Calu3 (cell line): ENCODE results near the gene BRAP. TPM values are rescaled to one million over a fixed set of nuclear protein-coding genes. Genes with fewer than 3 reads are reported as not detected.
A peak's percentile ranks its signal among the peaks of the same experiment; 100 is the strongest.

Source experiments
- BruUV-seq: library from RNA; stranded (reverse); fragments of 400-500 nt; replicated peaks from 2 replicates; lab custom pipeline; 2021; lab: Mats Ljungman, UMichigan
- CTCF ChIA-PET: fragments of 300-600 bp; sonication (Branson Sonifier 250); formaldehyde crosslinking; loops from one replicate; lab custom pipeline; 2022; ENCODE audit warnings: antibody characterized with exemption; lab: Charles Lee
- DNase-seq: peaks from one replicate; pipeline ENCODE4 v3.0.0; 2022
- H3K27ac Mint-ChIP-seq: one replicate; pipeline ENCODE4 v1.8.0; 2022; ENCODE audit warnings: mixed read lengths; ENCODE audit not compliant: unreplicated experiment
- H3K27me3 Mint-ChIP-seq: one replicate; pipeline ENCODE4 v1.8.0; 2022; ENCODE audit warnings: mixed read lengths; ENCODE audit not compliant: unreplicated experiment
- H3K36me3 Mint-ChIP-seq: one replicate; pipeline ENCODE4 v1.8.0; 2022; ENCODE audit warnings: mild to moderate bottlenecking, moderate library complexity, mixed read lengths; ENCODE audit not compliant: insufficient read depth, unreplicated experiment
- H3K4me1 Mint-ChIP-seq: one replicate; pipeline ENCODE4 v1.8.0; 2022; ENCODE audit warnings: mild to moderate bottlenecking, low read depth, mixed read lengths; ENCODE audit not compliant: unreplicated experiment
- H3K4me3 Mint-ChIP-seq: one replicate; pipeline ENCODE4 v1.8.0; 2022; ENCODE audit warnings: mild to moderate bottlenecking, low read depth, moderate library complexity, mixed read lengths; ENCODE audit not compliant: unreplicated experiment
- H3K9me3 Mint-ChIP-seq: one replicate; pipeline ENCODE4 v1.8.0; 2022; ENCODE audit warnings: low read depth, mixed read lengths; ENCODE audit not compliant: unreplicated experiment
- CTCF ChIP-seq: fragments of 200-600 bp; IDR thresholded peaks from one replicate; pipeline ENCODE4 v1.8.0; 2022; ENCODE audit warnings: antibody characterized with exemption; ENCODE audit not compliant: unreplicated experiment
- intact Hi-C: fragments of 100-400 bp; cut with micrococcal nuclease; formaldehyde crosslinking; loops from one replicate; pipeline ENCODE4 v1.10.0; 2022; ENCODE audit not compliant: unreplicated experiment
- total RNA-seq: library from RNA; stranded (reverse); gene quantifications from 2 replicates; pipeline ENCODE4 v1.2.3, GENCODE V29; 2022

The BRAP gene
- total RNA-seq, 1 experiment from 2014 or later = 17.8 TPM

DNA sequence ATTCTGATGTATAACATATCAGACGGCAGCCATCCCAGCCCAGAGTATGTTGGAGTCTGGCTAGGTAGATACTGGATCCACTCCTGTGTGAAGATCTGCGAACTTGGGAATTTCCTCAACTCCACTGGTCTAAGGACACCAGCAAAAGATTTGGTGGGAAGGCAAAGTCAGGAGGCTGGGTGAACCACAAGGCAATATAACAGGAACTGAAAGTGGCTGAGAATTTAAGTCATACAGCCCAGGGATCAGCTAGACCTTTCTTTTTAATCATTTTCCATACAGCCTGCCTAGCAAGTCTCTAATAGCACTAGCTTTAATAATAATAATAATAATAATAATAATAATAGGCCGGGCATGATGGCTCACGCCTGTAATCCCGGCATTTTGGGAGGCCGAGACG is 34.8 kb downstream of the BRAP start:
- H3K36me3 Mint-ChIP-seq = peaks cover 37% of the 10 kb centered on the region
- CTCF ChIA-PET = interaction anchor here (0.7 kb wide), 2 partner anchors 473 to 1184 kb away, joined by 3 to 5 read pairs; no protein-coding TSS in a partner anchor

GRCh38 chr12:111645433-111645832 is 40.3 kb downstream of the BRAP start:
- Mint-ChIP-seq H3K9me3 (no peaks in the 10 kb centered on the region), H3K36me3 (peaks cover 37% of the 10 kb centered on the region), H3K4me1 (peaks cover 11% of the 10 kb centered on the region), H3K4me3 (no peak overlapping the region), H3K27me3 (no peaks in the 10 kb centered on the region), H3K27ac (peak overlapping the region; percentile 60)
- BruUV-seq = no TSS peak
- intact Hi-C loops = no loop called here
- no peak for TF ChIP-seq CTCF
- peak; percentile 49 for DNase-seq
- CTCF ChIA-PET = no interaction called here

More for the DNA sequence above, 34.8 kb downstream of the BRAP start:
- intact Hi-C loops = no loop called here
- no TSS peak for BruUV-seq
- Mint-ChIP-seq H3K4me3 (no peak overlapping the region), H3K27ac (no peak overlapping the region), H3K4me1 (peaks cover 4% of the 10 kb centered on the region), H3K27me3 (no peaks in the 10 kb centered on the region), H3K9me3 (no peaks in the 10 kb centered on the region)
- DNase-seq = no peak
- no peak for TF ChIP-seq CTCF

DNA sequence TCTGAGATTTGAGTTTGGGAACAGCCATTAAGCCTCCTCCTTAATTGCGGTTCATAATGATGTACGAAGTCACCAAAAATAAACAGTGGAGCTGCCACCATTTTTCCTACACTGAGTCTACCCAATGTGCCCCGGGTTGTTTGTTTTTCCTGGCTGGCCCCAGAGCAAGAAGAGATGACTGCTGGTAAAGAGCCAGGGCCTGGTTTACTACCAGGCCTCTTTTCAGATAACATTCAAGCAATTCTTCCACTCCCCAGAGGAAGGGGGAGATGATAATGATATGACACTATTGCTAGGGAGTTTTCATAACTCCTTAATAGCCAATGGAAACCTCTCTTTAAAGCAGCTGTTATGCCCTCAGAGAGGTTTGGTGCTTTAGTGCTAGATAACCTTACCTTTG is 42.3 kb downstream of the BRAP start:
- no peak for DNase-seq
- CTCF ChIA-PET = interaction anchor here (0.6 kb wide), 1 partner anchor 55 kb away, joined by 7 read pairs; no protein-coding TSS in a partner anchor
- intact Hi-C loops = no loop called here
- no peak for TF ChIP-seq CTCF
- no TSS peak for BruUV-seq
- H3K27ac Mint-ChIP-seq = no peak overlapping the region
- H3K4me3 Mint-ChIP-seq = no peak overlapping the region
- H3K9me3 Mint-ChIP-seq = no peaks in the 10 kb centered on the region
- peaks cover 11% of the 10 kb centered on the region for H3K4me1 Mint-ChIP-seq
- H3K36me3 Mint-ChIP-seq = peaks cover 37% of the 10 kb centered on the region
- no peaks in the 10 kb centered on the region for H3K27me3 Mint-ChIP-seq

- no peaks in the 10 kb centered on the region for H3K27me3 Mint-ChIP-seq
- no TSS peak for BruUV-seq
- no peak for DNase-seq
- H3K36me3 Mint-ChIP-seq = peaks cover 37% of the 10 kb centered on the region
- H3K4me1 Mint-ChIP-seq = peaks cover 11% of the 10 kb centered on the region
- no peak overlapping the region for H3K27ac Mint-ChIP-seq
- no peak for TF ChIP-seq CTCF
- CTCF ChIA-PET = no interaction called here
- H3K9me3 Mint-ChIP-seq = no peaks in the 10 kb centered on the region
- no peak overlapping the region for H3K4me3 Mint-ChIP-seq
- intact Hi-C loops = no loop called here
These were observed 42.9 kb downstream of the BRAP start for GRCh38 chr12:111642681-111643426.
